Bronchial epithelial cell (primary cell): ENCODE measurements around the gene GAMT. TPM values are rescaled to one million over a fixed set of nuclear protein-coding genes. Genes with fewer than 3 reads are reported as not detected.

Source experiments
- DNase-seq: peaks from one replicate; pipeline ENCODE4 v3.0.0-alpha.2; 2010; ENCODE audit warnings: low read depth
- FAIRE-seq: peaks from 2 replicates; lab custom pipeline; 2011; peaks lifted over from hg19 to GRCh38; lab: Jason Lieb, UNC
- H3K27me3 ChIP-seq: 2 replicates; pipeline ENCODE4 v1.5.1; 2011; ENCODE audit warnings: low read length; ENCODE audit not compliant: control insufficient read depth, insufficient read depth
- H3K36me3 ChIP-seq: 2 replicates; pipeline ENCODE4 v1.5.1; 2011; ENCODE audit warnings: low read length; ENCODE audit not compliant: control insufficient read depth, insufficient read depth
- H3K4me3 ChIP-seq: 2 replicates; pipeline ENCODE4 v1.5.1; 2011; ENCODE audit warnings: mild to moderate bottlenecking, low read depth, low read length, control low read depth
- CTCF ChIP-seq: IDR thresholded peaks from 2 replicates; pipeline ENCODE4 v1.5.1; 2011; ENCODE audit warnings: mild to moderate bottlenecking, moderate library complexity, low read length, control low read depth, inconsistent platforms; ENCODE audit not compliant: insufficient read depth, severe bottlenecking
- total RNA-seq: library from RNA; depleted of rRNA; stranded (reverse); fragments of >200 nt; gene quantifications from 2 replicates; pipeline ENCODE4 v1.2.1, GENCODE V29; 2014

The GAMT gene
- total RNA-seq, 1 donor from 2014 or later: 6.8 TPM

DNA sequence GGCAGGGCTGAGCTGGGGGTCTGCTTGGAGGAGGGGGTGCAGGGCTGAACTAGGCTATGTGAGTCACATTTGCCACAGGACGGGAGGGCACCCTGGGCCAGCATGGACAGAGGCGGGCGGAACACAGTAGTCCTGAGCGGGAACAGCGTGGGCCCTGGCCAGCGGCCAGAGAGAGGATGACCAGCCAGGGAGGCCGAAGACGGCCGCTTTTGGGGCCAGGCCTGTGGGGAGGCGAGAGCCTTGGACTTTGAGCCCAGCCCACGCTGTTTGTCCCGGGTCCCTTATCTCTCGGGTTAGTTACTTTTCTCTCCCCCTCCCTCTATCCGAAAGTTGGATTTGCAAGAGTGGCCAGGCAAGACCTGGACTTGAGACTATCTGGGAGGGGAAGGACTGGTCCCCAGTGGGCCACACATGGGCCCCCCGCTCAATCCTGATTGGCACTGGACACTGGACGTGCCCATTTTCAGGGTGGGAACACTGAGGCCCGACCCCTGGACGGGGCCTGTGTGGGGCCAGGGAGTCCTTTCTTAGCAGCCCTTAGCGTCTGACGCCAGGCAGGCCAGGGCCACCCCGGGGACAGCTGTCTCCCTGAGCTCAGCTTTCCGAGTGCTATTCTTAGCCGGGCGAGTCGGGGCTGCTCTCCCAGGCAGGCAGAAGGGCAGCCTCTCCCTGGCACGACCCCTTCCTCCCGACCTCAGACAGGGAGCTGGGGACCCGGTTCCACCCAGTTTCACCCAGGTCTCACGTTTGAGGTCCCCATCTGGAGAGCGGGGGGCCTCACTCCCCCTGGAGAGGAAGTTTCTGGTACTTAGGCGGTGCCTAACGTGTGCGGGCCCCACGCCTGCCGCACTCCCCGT, 833 bp downstream of the GAMT start:
- FAIRE-seq: no peak
- no peak for TF ChIP-seq CTCF

GRCh38 chr19:1399745-1400144, 1.6 kb downstream of the GAMT start:
- no peak for TF ChIP-seq CTCF
- DNase-seq (no peak), FAIRE-seq (no peak)
- Histone ChIP-seq H3K4me3 (no peak overlapping the region), H3K27me3 (no peaks in the 10 kb centered on the region), H3K36me3 (peaks cover 3% of the 10 kb centered on the region)

More for the DNA sequence above, 833 bp downstream of the GAMT start:
- Histone ChIP-seq H3K4me3 (peak overlapping the region; percentile 49), H3K36me3 (peaks cover 3% of the 10 kb centered on the region), H3K27me3 (no peaks in the 10 kb centered on the region)
- DNase-seq: no peak

GRCh38 chr19:1399079-1399478, 2.3 kb downstream of the GAMT start:
- DNase-seq (no peak), FAIRE-seq (peak; percentile 7)
- Histone ChIP-seq H3K27me3 (no peaks in the 10 kb centered on the region), H3K36me3 (peaks cover 4% of the 10 kb centered on the region), H3K4me3 (no peak overlapping the region)
- TF ChIP-seq CTCF: no peak

GRCh38 chr19:1397838-1398237, 3.5 kb downstream of the GAMT start:
- no peak for TF ChIP-seq CTCF
- FAIRE-seq (no peak), DNase-seq (no peak)
- peaks cover 7% of the 10 kb centered on the region for H3K36me3 ChIP-seq
- no peak overlapping the region for H3K4me3 ChIP-seq
- no peaks in the 10 kb centered on the region for H3K27me3 ChIP-seq

DNA sequence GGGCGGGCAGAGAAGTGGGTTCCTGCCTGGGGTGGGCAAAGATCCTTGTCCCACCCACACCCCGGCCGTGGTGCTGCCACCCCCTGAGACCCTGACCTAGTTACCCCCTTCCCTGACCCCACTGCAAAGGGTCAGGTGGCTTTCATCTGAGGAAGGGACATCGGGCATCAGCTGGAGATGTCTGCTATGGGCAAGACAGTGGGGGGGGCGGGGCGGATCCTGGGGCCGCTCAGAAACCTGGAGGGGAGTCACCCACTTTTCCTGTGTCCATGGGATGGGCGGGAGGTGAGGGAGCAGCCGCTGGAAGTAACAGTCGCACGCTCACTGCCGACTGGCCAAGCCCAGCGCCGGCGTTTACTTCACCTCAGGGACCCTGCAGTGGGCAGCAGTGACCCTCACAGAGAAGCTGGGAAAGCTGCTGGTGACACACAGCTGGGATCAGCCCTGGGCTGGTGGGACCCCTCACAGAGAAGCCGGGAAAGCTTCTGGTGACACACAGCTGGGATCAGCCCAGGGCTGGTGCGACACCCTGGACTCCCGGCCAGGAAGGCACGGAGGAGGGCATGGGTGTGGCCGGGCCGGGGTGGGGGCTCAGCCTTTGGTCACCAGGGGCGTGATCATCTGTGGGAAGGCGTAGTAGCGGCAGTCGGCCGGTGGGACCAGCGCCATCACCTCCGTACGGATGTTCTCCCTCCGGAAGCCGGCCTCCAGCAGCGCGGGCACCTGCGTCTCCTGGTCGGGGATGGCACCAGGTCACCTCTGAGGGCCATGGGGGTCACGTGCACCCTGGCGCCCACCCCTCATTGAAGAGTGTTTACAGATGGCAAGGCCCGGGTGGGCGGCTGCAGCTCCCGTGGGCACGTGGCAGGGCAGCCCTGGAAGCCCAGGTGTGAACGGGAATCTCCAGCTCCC, 4.3 kb downstream of the GAMT start:
- peaks cover 7% of the 10 kb centered on the region for H3K36me3 ChIP-seq
- DNase-seq (no peak), FAIRE-seq (no peak)
- TF ChIP-seq CTCF: no peak
- no peaks in the 10 kb centered on the region for H3K27me3 ChIP-seq
- no peak overlapping the region for H3K4me3 ChIP-seq
